NT2/D1 (cell line): ENCODE measurements around the gene PELI2.

Experiments used
- SUZ12 ChIP-seq: IDR thresholded peaks from 2 replicates; pipeline ENCODE4 v1.6.1; 2011; ENCODE audit not compliant: insufficient read length, insufficient read depth; ENCODE audit errors: extremely low read depth
- YY1 ChIP-seq: IDR thresholded peaks from 2 replicates; pipeline ENCODE4 v1.6.1; 2011; ENCODE audit not compliant: insufficient read length, insufficient read depth
- ZNF274 ChIP-seq: IDR thresholded peaks from 2 replicates; pipeline ENCODE4 v1.6.1; 2011; ENCODE audit warnings: mild to moderate bottlenecking, low read depth, low read length

GRCh38 chr14:56342494-56342942 is 224.3 kb downstream of the PELI2 start:
- TF ChIP-seq SUZ12 (no peak), YY1 (no peak), ZNF274 (no peak)
